D721Med (cell line): ENCODE data around the gene NCKAP1.

Source experiments
- DNase-seq: peaks from one replicate; pipeline ENCODE4 v3.0.0; 2011; ENCODE audit warnings: low spot score; ENCODE audit not compliant: insufficient read length
- FAIRE-seq: peaks from 2 replicates; lab custom pipeline; 2011; peaks lifted over from hg19 to GRCh38; lab: Jason Lieb, UNC
- CTCF ChIP-seq: IDR thresholded peaks from 2 replicates; pipeline ENCODE4 v1.5.1; 2012; ENCODE audit warnings: mild to moderate bottlenecking, control low read depth; ENCODE audit not compliant: insufficient read depth; ENCODE audit errors: missing control alignments

The NCKAP1 gene

GRCh38 chr2:182937870-182938269 lies 100.4 kb downstream of the NCKAP1 start:
- TF ChIP-seq CTCF: no peak
- no peak for FAIRE-seq
- no peak for DNase-seq

GRCh38 chr2:182933629-182934028 lies 104.6 kb downstream of the NCKAP1 start:
- no peak for DNase-seq
- FAIRE-seq: no peak
- TF ChIP-seq CTCF: no peak

- DNase-seq: no peak
- peak; percentile 81 for FAIRE-seq
- TF ChIP-seq CTCF: no peak
Measured at GRCh38 chr2:182929972-182930371, 108.3 kb downstream of the NCKAP1 start.

GRCh38 chr2:182924306-182924705 lies 114.0 kb downstream of the NCKAP1 start:
- FAIRE-seq (no peak), DNase-seq (no peak)
- no peak for TF ChIP-seq CTCF

GRCh38 chr2:182921234-182921633 lies 117.0 kb downstream of the NCKAP1 start:
- TF ChIP-seq CTCF: no peak
- no peak for DNase-seq
- FAIRE-seq: no peak

- no peak for TF ChIP-seq CTCF
- FAIRE-seq (no peak), DNase-seq (no peak)
Measured at GRCh38 chr2:182920631-182921056, 117.6 kb downstream of the NCKAP1 start.

GRCh38 chr2:182920089-182920488 lies 118.2 kb downstream of the NCKAP1 start:
- FAIRE-seq (no peak), DNase-seq (no peak)
- no peak for TF ChIP-seq CTCF
